CD8-positive, alpha-beta memory T cell (primary cell): ENCODE data around the gene DNMBP. TPM values are rescaled to one million over a fixed set of nuclear protein-coding genes. Genes with fewer than 3 reads are reported as not detected.

Experiments
- CTCF ChIA-PET: fragments of 350-600 bp; sonication (Branson Sonifier 250); formaldehyde crosslinking; loops from one replicate; lab custom pipeline; 2021; ENCODE audit warnings: antibody characterized with exemption; lab: Charles Lee
- POLR2A ChIA-PET: fragments of 350-600 bp; sonication (Branson Sonifier 250); formaldehyde crosslinking; loops from one replicate; lab custom pipeline; 2021; ENCODE audit warnings: antibody characterized with exemption; lab: Charles Lee
- DNase-seq, 5 donors: peaks; one replicate each; pipeline versions ENCODE4 v3.0.0 to v3.0.0-alpha.2; 2020 to 2022; ENCODE audit warnings: mixed read lengths in 1 of 5
- H3K27ac ChIP-seq: one replicate; pipeline ENCODE4 v1.7.0; 2013; ENCODE audit warnings: low read depth, mild to moderate bottlenecking, low read length, moderate library complexity
- H3K27me3 ChIP-seq: 2 replicates; pipeline ENCODE4 v1.7.0; 2013; ENCODE audit warnings: low read length, mild to moderate bottlenecking; ENCODE audit not compliant: insufficient read depth, poor library complexity, severe bottlenecking
- H3K36me3 ChIP-seq: 2 replicates; pipeline ENCODE4 v1.7.0; 2013; ENCODE audit warnings: mild to moderate bottlenecking, low read length, moderate library complexity; ENCODE audit not compliant: insufficient read depth
- H3K4me1 ChIP-seq: 2 replicates; pipeline ENCODE4 v1.7.0; 2013; ENCODE audit warnings: mild to moderate bottlenecking, low read length, moderate library complexity; ENCODE audit not compliant: insufficient read depth
- H3K4me3 ChIP-seq: 2 replicates; pipeline ENCODE4 v1.7.0; 2013; ENCODE audit warnings: mild to moderate bottlenecking, low read length
- H3K9me3 ChIP-seq: 2 replicates; pipeline ENCODE4 v1.7.0; 2013; ENCODE audit warnings: mild to moderate bottlenecking, low read length
- H3K27ac Mint-ChIP-seq, 8 donors: one replicate each; pipeline ENCODE4 v1.8.0; 2020 to 2021; ENCODE audit warnings: mixed read lengths in 8 of 8, mild to moderate bottlenecking in 6 of 8, inconsistent platforms in 3 of 8, moderate library complexity in 3 of 8
- H3K27me3 Mint-ChIP-seq, 2 donors: one replicate each; pipeline ENCODE4 v1.8.0; 2020 to 2021; ENCODE audit warnings: mixed read lengths in 2 of 2, mild to moderate bottlenecking in 1 of 2, moderate library complexity in 1 of 2
- H3K36me3 Mint-ChIP-seq, 3 donors: one replicate each; pipeline ENCODE4 v1.8.0; 2020 to 2021; ENCODE audit warnings: mixed read lengths in 3 of 3, inconsistent platforms in 1 of 3, mild to moderate bottlenecking in 1 of 3
- H3K4me1 Mint-ChIP-seq, 3 donors: one replicate each; pipeline ENCODE4 v1.8.0; 2020 to 2021; ENCODE audit warnings: mixed read lengths in 3 of 3, inconsistent platforms in 1 of 3, mild to moderate bottlenecking in 1 of 3
- H3K4me3 Mint-ChIP-seq, 7 donors: one replicate each; pipeline ENCODE4 v1.8.0; 2020 to 2021; ENCODE audit warnings: mixed read lengths in 7 of 7, mild to moderate bottlenecking in 6 of 7, moderate library complexity in 4 of 7, inconsistent platforms in 2 of 7
- H3K9me3 Mint-ChIP-seq, 5 donors: one replicate each; pipeline ENCODE4 v1.8.0; 2020 to 2022; ENCODE audit warnings: mixed read lengths in 5 of 5, mild to moderate bottlenecking in 3 of 5, moderate library complexity in 2 of 5, inconsistent platforms in 1 of 5
- polyA plus RNA-seq: library from polyadenylated mRNA; unstranded; fragments of 300-500 nt; fragmentation: Illumina TruSeq; gene quantifications from one replicate; pipeline ENCODE4 v1.2.3, GENCODE V29; 2021
- total RNA-seq, 2 experiments: library from RNA; stranded (reverse); gene quantifications; one replicate each; pipeline ENCODE4 v1.2.3, GENCODE V29; 2021

The DNMBP gene
- total and polyA plus RNA-seq, 3 experiments from 2014 or later, result 1.5 to 2.3 (median 2.0) TPM

DNA sequence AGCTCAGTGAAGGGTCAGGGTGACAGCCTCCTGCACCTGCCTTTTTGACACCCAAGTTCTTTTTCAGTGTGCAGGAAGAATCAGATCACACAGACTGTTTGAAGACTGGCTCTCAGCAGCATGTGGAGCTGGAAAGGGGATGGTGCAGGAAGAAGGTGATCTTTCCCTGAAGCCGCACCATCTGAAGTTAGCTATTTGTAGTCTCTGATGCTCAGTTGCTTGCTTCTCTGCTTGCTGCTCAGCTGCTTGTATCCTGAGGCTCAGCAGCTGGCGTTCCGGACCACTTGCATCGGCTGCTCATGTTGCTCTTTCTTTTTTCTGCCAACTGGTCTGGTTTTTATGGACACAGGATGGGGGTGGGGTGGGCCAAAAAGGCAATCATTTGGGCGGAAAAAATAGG is 15.8 kb upstream of the DNMBP start:
- Mint-ChIP-seq H3K27me3 (peaks cover 4 to 10% of the 10 kb centered on the region in 2 donors), H3K4me1 (peaks cover 0 to under 1% (median under 1%) of the 10 kb centered on the region in 3 donors), H3K9me3 (peaks cover 4 to 11% (median 7%) of the 10 kb centered on the region in 5 donors), H3K4me3 (no peak overlapping the region), H3K27ac (no peak overlapping the region), H3K36me3 (peaks cover 0 to 5% (median 2%) of the 10 kb centered on the region in 3 donors)
- H3K27ac ChIP-seq, result no peak overlapping the region
- no peaks in the 10 kb centered on the region for H3K27me3 ChIP-seq
- H3K9me3 ChIP-seq, result no peaks in the 10 kb centered on the region
- ChIA-PET POLR2A (no interaction called here), CTCF (interaction anchor here (1.0 to 1.8 kb wide), 2 partner anchors 16 to 20 kb away, joined by 4 to 6 read pairs; partner anchors contain the start of gene DNMBP)
- H3K4me1 ChIP-seq, result no peaks in the 10 kb centered on the region
- DNase-seq, result no peak
- H3K4me3 ChIP-seq, result no peak overlapping the region
- no peaks in the 10 kb centered on the region for H3K36me3 ChIP-seq

- Histone ChIP-seq H3K4me1 (no peaks in the 10 kb centered on the region), H3K27ac (no peak overlapping the region), H3K27me3 (no peaks in the 10 kb centered on the region), H3K4me3 (no peak overlapping the region), H3K9me3 (no peaks in the 10 kb centered on the region), H3K36me3 (no peaks in the 10 kb centered on the region)
- Mint-ChIP-seq H3K27me3 (peaks cover 4 to 8% of the 10 kb centered on the region in 2 donors), H3K36me3 (peaks cover 0 to 5% (median 2%) of the 10 kb centered on the region in 3 donors), H3K4me1 (peaks cover 4 to 9% (median 6%) of the 10 kb centered on the region in 3 donors), H3K4me3 (no peak overlapping the region), H3K9me3 (peaks cover 4 to 11% (median 7%) of the 10 kb centered on the region in 5 donors), H3K27ac (no peak overlapping the region)
- DNase-seq, result no peak
- ChIA-PET CTCF (interaction anchor here (1.0 to 2.3 kb wide), 3 partner anchors 13 to 21 kb away, joined by 4 to 7 read pairs (median 6); partner anchors contain the start of gene DNMBP), POLR2A (no interaction called here)
Observed at GRCh38 chr10:100024748-100025147, 15.0 kb upstream of the DNMBP start.

- H3K4me1 Mint-ChIP-seq, result peaks cover 4 to 9% (median 6%) of the 10 kb centered on the region in 3 donors
- POLR2A ChIA-PET, result no interaction called here
- no peak overlapping the region for H3K27ac ChIP-seq
Observed at GRCh38 chr10:100022403-100022802, 12.7 kb upstream of the DNMBP start.

DNA sequence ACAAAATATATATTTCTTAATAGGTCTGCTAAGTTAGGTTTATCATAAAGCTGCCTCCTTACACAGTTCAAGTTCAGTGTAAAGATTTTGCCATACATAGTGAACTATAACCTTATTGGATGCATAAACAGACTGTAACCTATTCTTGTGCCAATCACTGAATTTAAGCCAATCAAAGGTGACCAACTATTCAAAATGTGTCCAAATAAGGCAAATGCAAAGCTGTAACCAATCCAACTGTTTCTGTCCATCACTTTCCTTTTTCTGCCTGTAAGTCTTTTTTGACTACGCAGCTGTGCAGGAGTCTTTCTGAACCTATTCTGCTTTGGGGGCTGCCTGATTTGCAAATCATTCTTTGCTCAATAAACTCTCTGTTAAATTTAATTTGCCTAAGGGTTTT is 11.6 kb upstream of the DNMBP start:
- DNase-seq, result no peak
- Mint-ChIP-seq H3K9me3 (no peaks in the 10 kb centered on the region), H3K4me1 (peaks cover 4 to 9% (median 6%) of the 10 kb centered on the region in 3 donors), H3K27me3 (peaks cover 3 to 4% of the 10 kb centered on the region in 2 donors), H3K36me3 (peaks cover 0 to 2% (median 0%) of the 10 kb centered on the region in 3 donors), H3K27ac (no peak overlapping the region), H3K4me3 (no peak overlapping the region)
- Histone ChIP-seq H3K36me3 (no peaks in the 10 kb centered on the region), H3K27ac (no peak overlapping the region), H3K9me3 (no peaks in the 10 kb centered on the region), H3K4me3 (no peak overlapping the region), H3K4me1 (no peaks in the 10 kb centered on the region), H3K27me3 (no peaks in the 10 kb centered on the region)
- ChIA-PET POLR2A (no interaction called here), CTCF (interaction anchor here (1.5 to 2.1 kb wide), 3 partner anchors 12 to 176 kb away, joined by 7 to 8 read pairs (median 7); partner anchors contain the start of gene DNMBP)

More at GRCh38 chr10:100022403-100022802, 12.7 kb upstream of the DNMBP start:
- DNase-seq, result no peak
- Histone ChIP-seq H3K9me3 (no peaks in the 10 kb centered on the region), H3K4me3 (no peak overlapping the region), H3K27me3 (no peaks in the 10 kb centered on the region), H3K36me3 (no peaks in the 10 kb centered on the region), H3K4me1 (no peaks in the 10 kb centered on the region)
- no peak overlapping the region for H3K4me3 Mint-ChIP-seq
- H3K36me3 Mint-ChIP-seq, result peaks cover 0 to 2% (median 0%) of the 10 kb centered on the region in 3 donors
- H3K27ac Mint-ChIP-seq, result no peak overlapping the region
- H3K9me3 Mint-ChIP-seq, result peaks cover 0 to 3% (median 0%) of the 10 kb centered on the region in 5 donors
- peaks cover 3 to 4% of the 10 kb centered on the region in 2 donors for H3K27me3 Mint-ChIP-seq
- CTCF ChIA-PET, result interaction anchor here (1.1 to 2.3 kb wide), 4 partner anchors 10 to 23 kb away, joined by 3 to 8 read pairs (median 7); partner anchors contain the start of gene DNMBP

DNA sequence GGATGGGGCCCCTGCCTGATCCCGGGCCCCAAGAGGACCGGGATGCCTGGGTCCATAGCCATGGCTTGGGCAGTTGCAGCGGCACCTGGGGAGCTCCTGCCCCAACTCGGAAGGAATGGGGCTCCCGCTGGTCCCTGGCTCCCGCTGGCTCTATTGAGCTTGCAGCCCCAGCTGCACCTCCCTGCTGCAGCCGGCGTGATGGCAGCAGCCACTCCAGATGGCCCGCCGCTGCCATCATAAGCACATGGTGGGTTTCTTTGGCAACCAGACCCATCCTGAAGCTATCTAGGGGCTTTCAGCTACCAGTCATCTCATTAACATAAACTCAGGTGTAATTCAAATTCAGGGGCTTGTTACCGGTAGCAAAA is 11.1 kb upstream of the DNMBP start:
- Histone ChIP-seq H3K4me1 (no peaks in the 10 kb centered on the region), H3K4me3 (no peak overlapping the region), H3K27ac (no peak overlapping the region), H3K36me3 (no peaks in the 10 kb centered on the region), H3K27me3 (no peaks in the 10 kb centered on the region), H3K9me3 (no peaks in the 10 kb centered on the region)
- Mint-ChIP-seq H3K27ac (no peak overlapping the region), H3K4me1 (peaks cover 4 to 9% (median 6%) of the 10 kb centered on the region in 3 donors), H3K27me3 (peaks cover 3 to 4% of the 10 kb centered on the region in 2 donors), H3K36me3 (peaks cover 0 to under 1% (median 0%) of the 10 kb centered on the region in 3 donors), H3K4me3 (no peak overlapping the region), H3K9me3 (no peaks in the 10 kb centered on the region)
- no peak for DNase-seq
- CTCF ChIA-PET, result interaction anchor here (1.5 to 2.1 kb wide), 3 partner anchors 11 to 175 kb away, joined by 7 to 8 read pairs (median 7); partner anchors contain the start of gene DNMBP
- POLR2A ChIA-PET, result no interaction called here

DNA sequence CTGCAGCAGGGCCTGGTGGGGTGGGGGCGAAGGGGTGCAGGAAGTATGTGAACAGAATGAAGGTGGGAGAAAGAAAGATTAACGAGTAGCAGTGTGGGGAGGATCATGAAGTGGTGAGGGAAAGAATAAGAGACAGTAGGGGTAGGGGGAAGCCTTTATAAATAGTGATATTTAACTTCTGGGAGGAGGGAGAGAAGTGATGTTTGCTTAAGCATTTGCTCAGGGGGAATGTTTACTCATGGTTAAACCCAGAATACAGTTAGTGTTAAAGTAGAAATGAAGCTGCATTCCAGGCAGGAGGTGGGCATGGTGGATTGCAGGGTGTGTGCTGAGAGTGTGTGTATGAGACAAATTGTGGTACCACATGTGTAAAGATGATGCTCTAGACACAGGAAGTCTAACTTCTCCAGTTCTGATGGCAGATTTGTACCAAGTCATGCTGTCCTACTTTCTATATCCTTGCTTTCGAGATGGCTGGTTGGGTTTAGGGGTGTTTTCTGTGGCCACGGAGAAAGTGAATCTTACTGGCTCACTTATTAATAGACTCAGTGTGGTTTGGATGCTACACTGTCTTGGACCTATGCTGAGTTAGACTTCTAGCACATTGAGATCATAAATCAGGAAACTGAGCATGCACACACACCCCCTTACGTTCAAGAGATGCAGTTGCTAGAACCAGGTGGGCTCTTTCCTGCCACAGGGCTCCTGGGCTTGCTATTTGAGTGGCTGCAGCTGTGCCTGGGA is 10.6 kb upstream of the DNMBP start:
- Histone ChIP-seq H3K27ac (no peak overlapping the region), H3K4me1 (no peaks in the 10 kb centered on the region), H3K27me3 (no peaks in the 10 kb centered on the region), H3K36me3 (no peaks in the 10 kb centered on the region), H3K9me3 (no peaks in the 10 kb centered on the region), H3K4me3 (no peak overlapping the region)
- Mint-ChIP-seq H3K27ac (peak overlapping the region in 4 of 8 donors; percentile 14 to 57 (median 50)), H3K9me3 (no peaks in the 10 kb centered on the region), H3K4me1 (peaks cover 4 to 9% (median 6%) of the 10 kb centered on the region in 3 donors), H3K36me3 (no peaks in the 10 kb centered on the region), H3K27me3 (peaks cover 3 to 4% of the 10 kb centered on the region in 2 donors), H3K4me3 (peak overlapping the region in 1 of 7 donors; percentile 33)
- CTCF ChIA-PET, result interaction anchor here (1.5 to 2.1 kb wide), 3 partner anchors 11 to 175 kb away, joined by 7 to 8 read pairs (median 7); partner anchors contain the start of gene DNMBP
- POLR2A ChIA-PET, result no interaction called here
- DNase-seq, result peak in 1 of 5 donors; percentile 7

GRCh38 chr10:100019787-100020141 is 10.0 kb upstream of the DNMBP start:
- Histone ChIP-seq H3K4me1 (no peaks in the 10 kb centered on the region), H3K36me3 (no peaks in the 10 kb centered on the region), H3K27ac (no peak overlapping the region), H3K9me3 (no peaks in the 10 kb centered on the region), H3K4me3 (no peak overlapping the region), H3K27me3 (no peaks in the 10 kb centered on the region)
- Mint-ChIP-seq H3K27ac (peak overlapping the region in 1 of 8 donors; percentile 57), H3K9me3 (no peaks in the 10 kb centered on the region), H3K27me3 (peaks cover 0 to 4% of the 10 kb centered on the region in 2 donors), H3K36me3 (no peaks in the 10 kb centered on the region), H3K4me3 (no peak overlapping the region), H3K4me1 (peaks cover 4 to 9% (median 6%) of the 10 kb centered on the region in 3 donors)
- ChIA-PET CTCF (no interaction called here), POLR2A (no interaction called here)
- DNase-seq, result no peak
